ENCODE data around the gene ATG4C. TPM values are rescaled to one million over a fixed set of nuclear protein-coding genes. Genes with fewer than 3 reads are reported as not detected.

Gene ATG4C, protein sequence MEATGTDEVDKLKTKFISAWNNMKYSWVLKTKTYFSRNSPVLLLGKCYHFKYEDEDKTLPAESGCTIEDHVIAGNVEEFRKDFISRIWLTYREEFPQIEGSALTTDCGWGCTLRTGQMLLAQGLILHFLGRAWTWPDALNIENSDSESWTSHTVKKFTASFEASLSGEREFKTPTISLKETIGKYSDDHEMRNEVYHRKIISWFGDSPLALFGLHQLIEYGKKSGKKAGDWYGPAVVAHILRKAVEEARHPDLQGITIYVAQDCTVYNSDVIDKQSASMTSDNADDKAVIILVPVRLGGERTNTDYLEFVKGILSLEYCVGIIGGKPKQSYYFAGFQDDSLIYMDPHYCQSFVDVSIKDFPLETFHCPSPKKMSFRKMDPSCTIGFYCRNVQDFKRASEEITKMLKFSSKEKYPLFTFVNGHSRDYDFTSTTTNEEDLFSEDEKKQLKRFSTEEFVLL
- total RNA-seq (2021; ENCODE audit: unreplicated experiment) = 6.5 TPM
- 7.5 TPM for polyA plus RNA-seq (2012; ENCODE audit: insufficient read length)
- percentile 57 among the genes with signal in this experiment for Bru-seq, nascent RNA
- percentile 55 among the genes with signal in this experiment for BruChase-seq, experiment 1, labeled RNA remaining after a 2-hour chase
- BruChase-seq, experiment 2, labeled RNA remaining after a 6-hour chase = percentile 51 among the genes with signal in this experiment
- long read RNA-seq, transcript ATG4C-201 (11 exons, 2,938 nt) = major isoform, 7 of 14 reads
- long read RNA-seq, partial matches to known transcripts = 0 of 14 reads
- long read RNA-seq, other reads (novel, unspliced or antisense) = 3 of 14 reads

DNA sequence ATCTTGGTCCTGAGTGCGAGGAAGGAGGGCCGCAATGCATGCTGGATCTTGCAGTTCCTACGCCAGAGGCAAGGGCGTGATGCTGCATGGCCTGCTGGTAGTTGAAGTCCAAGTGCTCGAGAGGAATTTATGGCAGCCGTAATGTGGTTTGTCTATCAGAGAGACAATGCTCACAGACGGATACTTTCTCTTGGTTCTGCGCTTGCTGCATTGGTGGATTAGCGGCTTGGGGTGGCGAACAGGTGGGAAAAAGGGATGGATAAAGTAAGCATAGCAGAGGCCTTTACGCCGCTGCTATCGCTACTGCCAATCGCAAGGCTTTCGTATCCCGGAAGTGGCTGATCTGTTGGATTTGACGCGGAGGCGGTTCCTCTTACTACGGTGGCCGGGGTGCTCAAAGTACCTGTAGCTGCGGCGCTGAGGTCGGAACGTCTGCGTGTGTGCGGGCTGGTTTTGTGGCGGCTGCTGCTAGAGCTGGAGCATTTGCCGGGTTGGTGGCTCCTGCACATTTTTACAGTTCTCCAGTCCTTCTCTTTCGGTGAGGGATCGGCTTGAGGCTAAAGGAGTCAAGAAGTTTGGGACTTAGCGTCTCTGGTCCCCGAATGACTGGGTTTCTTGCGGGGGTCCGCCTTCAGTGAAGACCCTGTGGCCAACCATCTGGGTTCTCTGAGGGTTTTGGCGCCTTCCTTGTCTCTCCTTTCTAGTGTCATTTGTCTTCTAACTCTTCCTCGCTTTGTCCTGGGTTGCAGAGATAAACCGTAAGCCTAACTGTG is at the start of gene ATG4C:
Gene ATG4C (plus strand): TSS at position 397 of the 773 bp plus-strand sequence. CDS start 19,655 bp downstream, outside the sequence.
- TF ChIP-seq, protein P1, sequence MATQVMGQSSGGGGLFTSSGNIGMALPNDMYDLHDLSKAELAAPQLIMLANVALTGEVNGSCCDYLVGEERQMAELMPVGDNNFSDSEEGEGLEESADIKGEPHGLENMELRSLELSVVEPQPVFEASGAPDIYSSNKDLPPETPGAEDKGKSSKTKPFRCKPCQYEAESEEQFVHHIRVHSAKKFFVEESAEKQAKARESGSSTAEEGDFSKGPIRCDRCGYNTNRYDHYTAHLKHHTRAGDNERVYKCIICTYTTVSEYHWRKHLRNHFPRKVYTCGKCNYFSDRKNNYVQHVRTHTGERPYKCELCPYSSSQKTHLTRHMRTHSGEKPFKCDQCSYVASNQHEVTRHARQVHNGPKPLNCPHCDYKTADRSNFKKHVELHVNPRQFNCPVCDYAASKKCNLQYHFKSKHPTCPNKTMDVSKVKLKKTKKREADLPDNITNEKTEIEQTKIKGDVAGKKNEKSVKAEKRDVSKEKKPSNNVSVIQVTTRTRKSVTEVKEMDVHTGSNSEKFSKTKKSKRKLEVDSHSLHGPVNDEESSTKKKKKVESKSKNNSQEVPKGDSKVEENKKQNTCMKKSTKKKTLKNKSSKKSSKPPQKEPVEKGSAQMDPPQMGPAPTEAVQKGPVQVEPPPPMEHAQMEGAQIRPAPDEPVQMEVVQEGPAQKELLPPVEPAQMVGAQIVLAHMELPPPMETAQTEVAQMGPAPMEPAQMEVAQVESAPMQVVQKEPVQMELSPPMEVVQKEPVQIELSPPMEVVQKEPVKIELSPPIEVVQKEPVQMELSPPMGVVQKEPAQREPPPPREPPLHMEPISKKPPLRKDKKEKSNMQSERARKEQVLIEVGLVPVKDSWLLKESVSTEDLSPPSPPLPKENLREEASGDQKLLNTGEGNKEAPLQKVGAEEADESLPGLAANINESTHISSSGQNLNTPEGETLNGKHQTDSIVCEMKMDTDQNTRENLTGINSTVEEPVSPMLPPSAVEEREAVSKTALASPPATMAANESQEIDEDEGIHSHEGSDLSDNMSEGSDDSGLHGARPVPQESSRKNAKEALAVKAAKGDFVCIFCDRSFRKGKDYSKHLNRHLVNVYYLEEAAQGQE (IDR thresholded peaks at IDR 0.05; ENCODE audit: insufficient read depth in 1 of 2, low read depth in 2 of 2, low read length in 1 of 2) = no peak
- TF ChIP-seq TCF7L2 (IDR thresholded peaks at IDR 0.05; ENCODE audit: low read depth, low read length) (0 out of 2 replicates have a peak, but pooled peaks have one; percentile 27), CTCF (IDR thresholded peaks at IDR 0.05) (no peak), POLR2AphosphoS5 (IDR thresholded peaks at IDR 0.05; ENCODE audit: low read depth, low read length) (peak; percentile 83), SIN3A (IDR thresholded peaks at IDR 0.05; ENCODE audit: borderline replicate concordance, insufficient read depth, low read depth, low read length) (peak; percentile 84; the same call in 1 of the 2 replicates)
- CTCF ChIA-PET = no interaction called here
- peaks cover 8% of the 10 kb centered on the region; the same call in 1 of the 2 replicates for H3K27me3 ChIP-seq (ENCODE audit: control insufficient read depth, insufficient read depth, low read length)
- POLR2A ChIA-PET = interaction anchor here (0.7 kb wide), 1 partner anchor 281 kb away, joined by 4 read pairs; no protein-coding TSS in a partner anchor
- H3K9me3 ChIP-seq (ENCODE audit: control insufficient read depth, insufficient read depth, low read depth, low read length) = no peaks in the 10 kb centered on the region
- TSS peak; percentile 59 for BruUV-seq (replicated peaks)
- peak within 1 kb of the TSS; percentile 90 for H3K4me3 ChIP-seq (ENCODE audit: low read depth in 2 of 2, low read length in 2 of 2)
- intact Hi-C loops (cut with micrococcal nuclease; ENCODE audit: unreplicated experiment) = no loop called here
- peak within 1 kb of the TSS; percentile 95 for H3K27ac ChIP-seq (ENCODE audit: low read length)
- peaks cover 7% of the 10 kb centered on the region for H3K4me1 ChIP-seq (ENCODE audit: control insufficient read depth, insufficient read depth, low read length)
- in situ Hi-C loops (cut with HindIII; ENCODE audit: low pct_unique_long_range_greater_than_20kb, low sequenced_read_pairs) = no loop called here
- no peaks in the 10 kb centered on the region; the same call in 1 of the 2 replicates for H3K36me3 ChIP-seq (ENCODE audit: control insufficient read depth, insufficient read depth, low read length)
- DNase-seq (ENCODE audit: low read depth, low spot score) (peak; percentile 97), ATAC-seq (peak; percentile 98)

GRCh38 chr1:62735491-62736171 is 48.3 kb upstream of the ATG4C start:
- TSS peak; percentile 78 for BruUV-seq (replicated peaks)
- no peaks in the 10 kb centered on the region for H3K36me3 ChIP-seq (ENCODE audit: control insufficient read depth, insufficient read depth, low read length)
- CTCF ChIA-PET = interaction anchor here (0.6 to 1.2 kb wide), 2 partner anchors 10 to 75 kb away, joined by 6 to 8 read pairs; no protein-coding TSS in a partner anchor
- H3K4me1 ChIP-seq (ENCODE audit: control insufficient read depth, insufficient read depth, low read length) = no peaks in the 10 kb centered on the region
- no peaks in the 10 kb centered on the region for H3K27me3 ChIP-seq (ENCODE audit: control insufficient read depth, insufficient read depth, low read length)
- H3K4me3 ChIP-seq (ENCODE audit: low read depth in 2 of 2, low read length in 2 of 2) = no peak overlapping the region
- in situ Hi-C loops (cut with HindIII; ENCODE audit: low pct_unique_long_range_greater_than_20kb, low sequenced_read_pairs) (no loop called here), intact Hi-C loops (cut with micrococcal nuclease; ENCODE audit: unreplicated experiment) (no loop called here)
- no peak for ATAC-seq
- no peak overlapping the region for H3K27ac ChIP-seq (ENCODE audit: low read length)
- TF ChIP-seq CTCF (IDR thresholded peaks at IDR 0.05) (no peak), TCF7L2 (IDR thresholded peaks at IDR 0.05; ENCODE audit: low read depth, low read length) (no peak), POLR2AphosphoS5 (IDR thresholded peaks at IDR 0.05; ENCODE audit: low read depth, low read length) (no peak), SIN3A (IDR thresholded peaks at IDR 0.05; ENCODE audit: borderline replicate concordance, insufficient read depth, low read depth, low read length) (no peak)
- TF ChIP-seq, protein P1 (IDR thresholded peaks at IDR 0.05; ENCODE audit: insufficient read depth in 1 of 2, low read depth in 2 of 2, low read length in 1 of 2) = no peak
- H3K9me3 ChIP-seq (ENCODE audit: control insufficient read depth, insufficient read depth, low read depth, low read length) = no peaks in the 10 kb centered on the region
- POLR2A ChIA-PET = no interaction called here
- no peak for DNase-seq (ENCODE audit: low read depth, low spot score)

Measured in Panc1 (cell line).